ENCODE results near the gene OR4F6. TPM values are rescaled to one million over a fixed set of nuclear protein-coding genes. Genes with fewer than 3 reads are reported as not detected.
"Not testable (repeated sequence)": the region's sequence is repeated elsewhere in the genome, so short reads cannot be mapped to it uniquely, and the experiment has no call there.

The OR4F6 gene, protein sequence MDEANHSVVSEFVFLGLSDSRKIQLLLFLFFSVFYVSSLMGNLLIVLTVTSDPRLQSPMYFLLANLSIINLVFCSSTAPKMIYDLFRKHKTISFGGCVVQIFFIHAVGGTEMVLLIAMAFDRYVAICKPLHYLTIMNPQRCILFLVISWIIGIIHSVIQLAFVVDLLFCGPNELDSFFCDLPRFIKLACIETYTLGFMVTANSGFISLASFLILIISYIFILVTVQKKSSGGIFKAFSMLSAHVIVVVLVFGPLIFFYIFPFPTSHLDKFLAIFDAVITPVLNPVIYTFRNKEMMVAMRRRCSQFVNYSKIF
- total RNA-seq, result not detected

DNA sequence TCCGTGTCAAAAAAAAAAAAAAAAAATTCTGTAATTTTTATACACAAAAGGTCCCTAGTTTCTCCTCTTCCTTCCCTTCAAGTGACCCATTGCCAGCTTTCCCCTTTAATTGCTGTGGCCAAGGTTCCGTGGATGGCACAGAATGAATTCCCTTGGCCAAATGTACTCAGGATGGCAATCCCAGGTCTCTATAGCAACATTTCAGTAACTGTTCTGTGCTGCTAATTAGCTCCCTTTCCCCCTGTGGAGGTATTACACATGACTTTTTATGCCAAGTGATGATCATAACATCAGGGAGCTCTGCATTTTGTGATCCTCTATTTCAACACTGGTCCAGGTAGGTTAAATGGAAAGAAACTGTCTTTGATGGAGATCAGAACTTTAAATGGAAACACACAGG is at the start of gene OR4F6:
TSS of gene OR4F6 (plus strand) at position 301 of the 400 bp plus-strand sequence. CDS start 2,211 bp downstream, outside the sequence.
- Mint-ChIP-seq H3K27ac (no peak within 1 kb of the TSS), H3K36me3 (no peaks in the 10 kb centered on the region), H3K4me1 (ENCODE audit: low read depth in 2 of 2) (no peaks in the 10 kb centered on the region), H3K27me3 (peaks cover 29 to 32% of the 10 kb centered on the region in 2 donors), H3K9me3 (no peaks in the 10 kb centered on the region), H3K4me3 (no peak within 1 kb of the TSS)
- ATAC-seq, result no peak
- no peak for DNase-seq (ENCODE audit: low spot score)

DNA sequence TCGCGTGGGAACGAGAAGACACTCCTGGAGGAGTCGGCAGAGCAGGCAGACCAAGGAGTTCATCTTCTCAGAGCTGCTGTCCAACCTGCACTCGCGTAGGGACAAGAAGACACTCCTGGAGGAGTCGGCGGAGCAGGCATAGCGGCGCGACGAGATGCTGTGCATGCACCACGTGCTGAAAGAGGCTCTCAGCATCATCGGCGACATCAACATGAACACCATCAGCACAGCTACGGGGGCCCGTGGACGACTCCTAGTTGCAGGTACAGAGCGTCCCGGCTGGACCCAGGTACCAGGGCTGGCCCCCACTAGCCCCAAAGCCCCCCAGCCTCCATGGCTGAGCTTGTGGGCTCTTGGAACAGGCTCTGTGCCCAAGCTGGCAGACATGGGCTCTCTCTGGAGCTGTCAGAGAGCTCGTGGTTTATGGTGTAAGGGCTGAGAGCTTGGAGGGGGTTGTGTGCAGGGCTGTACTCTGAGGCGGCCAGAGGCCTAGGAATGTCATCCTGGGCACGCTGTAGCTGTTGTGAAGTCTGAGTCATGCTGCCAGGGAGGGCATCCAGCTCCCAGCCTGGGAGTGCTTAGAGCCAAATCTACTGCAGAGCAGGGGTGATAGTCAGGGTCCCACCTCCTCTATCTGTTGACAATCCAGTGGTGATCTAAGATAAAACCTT is 38.5 kb upstream of the OR4F6 start:
- not testable (repeated sequence) for H3K36me3 Mint-ChIP-seq; DNase-seq (ENCODE audit: low spot score); H3K9me3 Mint-ChIP-seq

DNA sequence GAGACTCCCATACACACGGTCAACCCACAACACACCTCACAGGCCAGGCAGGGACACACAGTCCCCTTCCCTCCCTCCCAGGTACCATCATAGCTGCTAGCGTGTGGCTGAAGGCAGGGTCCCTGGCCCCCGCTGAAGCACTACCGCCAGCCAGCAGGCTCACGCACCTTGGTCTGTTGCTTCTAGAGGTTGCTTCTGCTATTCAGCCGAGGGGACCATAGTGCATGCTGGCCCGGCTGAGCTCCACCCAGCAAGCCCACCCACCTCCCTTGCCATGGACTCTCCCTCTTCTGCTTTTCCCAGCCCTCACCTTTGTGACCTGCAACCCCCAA is 38.0 kb upstream of the OR4F6 start:
- H3K9me3 Mint-ChIP-seq; ATAC-seq; H3K4me1 Mint-ChIP-seq (ENCODE audit: low read depth in 2 of 2); DNase-seq (ENCODE audit: low spot score); H3K36me3 Mint-ChIP-seq; H3K27me3 Mint-ChIP-seq; H3K4me3 Mint-ChIP-seq; H3K27ac Mint-ChIP-seq: not testable (repeated sequence)

More for the DNA sequence above, 38.5 kb upstream of the OR4F6 start:
- H3K4me1 Mint-ChIP-seq (ENCODE audit: low read depth in 2 of 2); H3K4me3 Mint-ChIP-seq; H3K27ac Mint-ChIP-seq; ATAC-seq; H3K27me3 Mint-ChIP-seq: not testable (repeated sequence)

DNA sequence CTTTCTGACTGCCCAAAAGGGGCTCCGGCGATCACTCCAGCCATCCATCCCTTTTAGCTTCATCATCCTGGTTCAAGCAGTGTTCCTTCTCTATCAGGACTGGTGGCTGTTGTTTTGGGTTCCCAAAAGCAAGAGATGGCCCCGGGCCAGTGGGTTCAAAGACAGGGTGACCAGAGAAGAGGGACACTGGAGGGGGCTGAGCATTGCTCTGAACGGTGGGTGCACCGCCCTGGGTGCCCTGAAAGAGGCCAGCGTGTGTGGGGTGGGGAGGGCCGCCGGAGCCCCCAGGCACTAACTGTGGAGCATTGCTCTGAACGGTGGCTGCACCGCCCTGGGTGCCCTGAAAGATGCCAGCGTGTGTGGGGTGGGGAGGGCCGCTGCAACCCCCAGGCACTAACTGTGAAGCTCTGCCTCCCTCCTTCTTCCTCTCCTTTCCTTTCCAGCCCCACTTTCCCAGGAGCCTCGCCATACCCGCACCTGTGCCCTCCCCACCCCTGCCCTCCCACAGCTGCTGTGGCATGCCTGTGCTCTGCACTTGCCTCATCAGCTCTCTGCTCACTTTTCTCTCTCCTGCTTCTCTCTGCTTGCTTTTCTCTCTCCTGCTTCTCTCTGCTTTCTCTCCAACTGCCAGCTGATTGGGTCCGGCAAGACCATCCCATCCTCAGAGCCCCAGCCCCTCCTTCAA is 37.4 kb upstream of the OR4F6 start:
- Mint-ChIP-seq H3K4me1 (ENCODE audit: low read depth in 2 of 2) (no peaks in the 10 kb centered on the region), H3K27ac (no peak overlapping the region), H3K36me3 (no peaks in the 10 kb centered on the region), H3K27me3 (no peaks in the 10 kb centered on the region), H3K9me3 (no peaks in the 10 kb centered on the region), H3K4me3 (no peak overlapping the region)
- DNase-seq (ENCODE audit: low spot score) (no peak), ATAC-seq (no peak)

DNA sequence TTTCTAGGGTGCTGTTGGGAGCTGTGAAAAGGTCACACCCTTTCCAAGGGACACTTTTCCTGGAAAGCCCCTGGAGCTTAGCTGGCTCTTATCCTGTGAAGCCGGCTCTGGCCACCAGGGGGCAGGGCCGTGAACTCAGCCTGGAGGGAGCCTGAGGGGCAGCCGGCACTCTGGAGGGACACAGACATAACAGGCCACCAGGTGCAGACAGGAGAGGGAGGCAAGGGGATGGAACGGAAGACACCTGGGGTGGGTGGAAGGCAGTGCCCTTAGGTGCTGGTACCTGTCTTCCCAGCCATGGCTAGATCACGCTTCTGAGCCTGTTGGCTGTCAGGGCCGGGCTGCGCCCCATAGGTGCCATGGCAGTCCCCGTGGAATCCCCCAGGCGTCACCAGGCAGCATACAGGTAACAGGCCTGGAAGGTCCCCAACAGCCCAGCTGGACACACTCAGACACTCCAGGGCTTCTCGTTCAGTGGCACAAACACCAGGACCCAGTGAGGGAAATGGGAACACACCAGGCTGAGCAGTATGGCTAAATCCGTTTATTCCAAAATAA is 36.1 kb upstream of the OR4F6 start:
- not testable (repeated sequence) for ATAC-seq; DNase-seq (ENCODE audit: low spot score); H3K4me3 Mint-ChIP-seq; H3K27me3 Mint-ChIP-seq; H3K9me3 Mint-ChIP-seq; H3K27ac Mint-ChIP-seq; H3K4me1 Mint-ChIP-seq (ENCODE audit: low read depth in 2 of 2); H3K36me3 Mint-ChIP-seq

DNA sequence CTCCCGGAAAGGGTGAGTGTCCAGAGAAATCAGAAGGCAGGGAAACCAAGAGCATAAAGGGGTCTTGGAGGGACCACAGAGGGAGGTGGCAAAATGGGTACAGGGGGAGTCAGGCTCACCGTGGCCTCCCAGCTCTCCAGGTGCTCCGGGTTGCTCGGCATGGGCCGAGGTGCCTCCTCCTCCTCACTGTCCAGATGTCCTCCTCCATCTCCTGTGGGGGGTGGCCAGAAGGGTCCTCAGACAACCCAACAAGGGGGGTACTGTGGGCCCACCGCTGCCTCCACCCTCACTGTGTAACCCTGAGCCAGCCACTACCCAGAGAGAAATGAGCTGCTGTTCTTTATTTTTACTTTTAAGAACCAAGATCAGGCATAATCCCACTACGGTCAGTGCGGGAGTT is 30.4 kb upstream of the OR4F6 start:
- no peaks in the 10 kb centered on the region for H3K4me1 Mint-ChIP-seq (ENCODE audit: low read depth in 2 of 2)
- no peaks in the 10 kb centered on the region for H3K27me3 Mint-ChIP-seq
- no peak for DNase-seq (ENCODE audit: low spot score)
- no peak overlapping the region for H3K27ac Mint-ChIP-seq
- H3K9me3 Mint-ChIP-seq, result no peaks in the 10 kb centered on the region
- no peak overlapping the region for H3K4me3 Mint-ChIP-seq
- no peaks in the 10 kb centered on the region for H3K36me3 Mint-ChIP-seq
- ATAC-seq, result no peak

DNA sequence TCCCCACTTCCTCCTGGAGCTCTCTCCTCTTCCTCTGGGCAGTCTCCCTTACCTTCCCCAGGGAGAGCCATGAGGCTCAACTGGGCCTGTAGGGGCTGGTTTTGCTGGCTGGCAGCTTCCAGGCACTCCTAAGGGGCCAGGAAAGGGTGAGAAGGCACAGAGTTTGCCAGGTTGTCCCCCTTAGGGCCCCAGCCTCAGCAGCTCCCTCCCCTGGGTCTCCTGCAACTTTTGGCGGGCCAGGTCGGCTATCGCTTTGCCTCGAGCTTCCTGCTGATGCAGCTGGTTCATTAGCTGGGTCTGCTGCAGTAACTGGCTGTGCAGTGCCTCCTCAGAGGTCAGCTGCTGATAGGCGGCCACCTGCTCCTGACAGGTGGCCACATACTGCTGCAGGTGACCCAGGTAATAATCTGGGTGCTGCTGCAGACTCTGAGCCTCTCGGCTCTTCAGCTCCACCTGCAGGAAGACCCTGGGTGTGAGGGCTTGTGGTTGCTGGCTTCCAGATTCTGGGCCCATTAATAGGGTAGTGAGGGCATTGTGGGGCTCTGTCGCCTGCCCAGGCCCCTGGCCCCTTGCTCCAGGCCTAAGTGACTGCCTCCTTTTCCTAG is 29.7 kb upstream of the OR4F6 start:
- Mint-ChIP-seq H3K27me3 (no peaks in the 10 kb centered on the region), H3K9me3 (no peaks in the 10 kb centered on the region), H3K4me3 (no peak overlapping the region), H3K27ac (no peak overlapping the region), H3K36me3 (no peaks in the 10 kb centered on the region), H3K4me1 (ENCODE audit: low read depth in 2 of 2) (no peaks in the 10 kb centered on the region)
- ATAC-seq (no peak), DNase-seq (ENCODE audit: low spot score) (no peak)

DNA sequence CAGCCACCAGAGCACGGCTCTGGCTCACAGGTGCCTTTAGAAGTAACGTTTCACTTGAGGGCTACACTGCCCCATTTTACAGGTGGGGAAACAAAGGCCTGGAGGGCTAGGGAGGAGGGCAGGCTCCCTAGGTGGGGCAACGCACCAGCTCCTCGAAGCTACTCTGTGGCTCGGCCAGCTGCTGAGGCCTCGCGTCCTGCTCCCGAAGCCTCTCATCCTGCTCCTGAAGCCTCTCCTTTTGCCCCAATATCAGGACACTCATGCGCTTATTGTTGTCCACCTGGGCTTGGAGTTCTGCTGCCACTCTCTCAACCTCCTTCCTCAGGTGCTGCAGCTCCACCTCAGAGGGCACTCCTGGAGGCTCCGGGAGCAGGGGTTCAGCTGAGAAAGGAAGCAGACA is 28.2 kb upstream of the OR4F6 start:
- Mint-ChIP-seq H3K27me3 (no peaks in the 10 kb centered on the region), H3K27ac (no peak overlapping the region), H3K4me3 (no peak overlapping the region), H3K9me3 (no peaks in the 10 kb centered on the region), H3K36me3 (no peaks in the 10 kb centered on the region), H3K4me1 (ENCODE audit: low read depth in 2 of 2) (peaks cover 0 to 3% of the 10 kb centered on the region in 2 donors)
- ATAC-seq (no peak), DNase-seq (ENCODE audit: low spot score) (no peak)

DNA sequence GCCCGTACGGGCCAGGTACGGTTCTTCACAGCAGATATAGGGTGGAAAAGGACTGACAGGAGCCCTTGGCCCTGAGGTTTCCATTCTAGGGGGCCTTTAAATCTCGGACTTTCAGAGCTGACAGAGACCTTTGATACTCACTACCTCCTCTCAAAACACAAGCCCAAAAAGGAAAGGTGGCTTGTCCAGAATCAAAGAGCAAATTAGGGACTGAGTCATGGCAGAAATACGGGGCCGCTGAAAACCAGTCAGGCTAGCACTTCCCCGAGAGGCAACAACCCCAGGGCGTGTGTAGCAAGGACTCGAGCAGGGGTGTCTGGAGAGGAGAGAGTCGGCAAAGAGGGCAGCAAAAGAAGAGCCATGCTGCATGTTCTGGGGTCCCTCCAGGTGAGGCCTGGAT is 24.7 kb upstream of the OR4F6 start:
- not testable (repeated sequence) for DNase-seq (ENCODE audit: low spot score); H3K4me3 Mint-ChIP-seq; H3K27me3 Mint-ChIP-seq; H3K9me3 Mint-ChIP-seq; H3K36me3 Mint-ChIP-seq; H3K27ac Mint-ChIP-seq; ATAC-seq; H3K4me1 Mint-ChIP-seq (ENCODE audit: low read depth in 2 of 2)

DNA sequence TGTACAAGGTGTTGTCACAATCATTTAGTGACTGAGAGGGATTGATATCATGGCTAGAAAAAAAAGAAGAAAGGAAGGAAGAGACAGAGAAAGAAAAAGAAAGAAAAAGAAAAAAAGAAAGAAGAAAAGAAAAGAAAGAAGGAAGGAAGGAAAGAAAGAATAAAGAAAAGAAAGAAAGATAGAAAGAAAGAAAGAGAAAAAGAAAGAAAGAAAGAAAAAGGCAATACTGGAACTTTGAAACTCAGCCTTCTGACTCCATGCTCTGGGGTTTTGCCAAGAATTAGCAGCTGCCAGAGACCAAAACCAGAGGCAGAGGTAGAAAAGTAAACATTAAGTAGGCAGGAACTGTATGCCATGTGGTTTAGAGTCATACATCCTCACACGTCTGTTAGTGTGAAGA is 23.1 kb upstream of the OR4F6 start:
- H3K4me3 Mint-ChIP-seq, result not testable (repeated sequence)

DNA sequence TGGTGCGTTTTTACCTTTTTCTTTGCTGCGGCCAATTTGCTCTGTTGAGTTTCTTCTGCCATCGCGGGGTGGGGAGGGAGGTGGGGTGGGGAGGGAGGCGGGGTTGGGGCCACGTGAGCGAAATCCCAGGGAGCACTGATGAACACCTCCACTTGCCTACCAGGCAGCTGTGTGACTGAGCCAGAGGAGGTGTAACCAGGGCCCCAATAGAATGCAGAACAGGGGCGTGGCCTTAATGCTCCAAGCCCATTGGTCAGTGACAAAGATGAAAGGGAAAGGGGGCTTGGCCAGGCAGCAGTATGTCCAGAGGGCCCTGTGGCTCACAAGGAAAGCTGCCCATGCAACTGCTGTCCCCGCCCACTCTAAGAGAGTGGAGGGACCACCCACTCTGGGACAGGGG is 21.4 kb upstream of the OR4F6 start:
- H3K36me3 Mint-ChIP-seq, result no peaks in the 10 kb centered on the region
- no peaks in the 10 kb centered on the region for H3K9me3 Mint-ChIP-seq
- no peak overlapping the region for H3K4me3 Mint-ChIP-seq

More for the DNA sequence above, 23.1 kb upstream of the OR4F6 start:
- H3K27ac Mint-ChIP-seq; H3K4me1 Mint-ChIP-seq (ENCODE audit: low read depth in 2 of 2); DNase-seq (ENCODE audit: low spot score); ATAC-seq; H3K36me3 Mint-ChIP-seq; H3K9me3 Mint-ChIP-seq: not testable (repeated sequence)
- peaks cover 7 to 21% of the 10 kb centered on the region in 2 donors for H3K27me3 Mint-ChIP-seq

DNA sequence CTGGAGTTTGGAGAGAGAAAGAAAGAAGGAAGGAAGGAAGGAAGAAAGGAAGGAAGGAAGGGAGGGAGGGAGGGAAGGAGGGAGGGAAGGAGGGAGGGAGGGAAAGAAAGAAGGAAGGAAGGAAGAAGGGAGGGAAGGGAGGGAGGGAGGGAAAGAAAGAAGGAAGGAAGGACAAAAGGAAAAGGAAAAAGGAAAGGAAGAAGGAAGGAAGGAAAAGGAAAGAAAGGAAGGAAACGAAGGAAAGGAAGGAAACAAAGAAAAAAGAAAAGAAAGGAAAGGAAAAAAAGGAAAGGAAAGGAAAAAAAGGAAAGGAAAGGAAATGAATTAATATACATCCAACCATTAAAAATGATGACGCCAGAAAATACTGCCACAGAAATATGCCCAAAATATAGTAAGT is 18.7 kb upstream of the OR4F6 start:
- Mint-ChIP-seq H3K4me1 (ENCODE audit: low read depth in 2 of 2) (peaks cover 0 to 5% of the 10 kb centered on the region in 2 donors), H3K36me3 (no peaks in the 10 kb centered on the region), H3K4me3 (no peak overlapping the region), H3K27me3 (peaks cover 16 to 35% of the 10 kb centered on the region in 2 donors), H3K9me3 (no peaks in the 10 kb centered on the region), H3K27ac (no peak overlapping the region)
- ATAC-seq, result no peak
- no peak for DNase-seq (ENCODE audit: low spot score)

More for the DNA sequence above, 21.4 kb upstream of the OR4F6 start:
- Mint-ChIP-seq H3K27ac (no peak overlapping the region), H3K27me3 (peaks cover 12 to 35% of the 10 kb centered on the region in 2 donors), H3K4me1 (ENCODE audit: low read depth in 2 of 2) (peaks cover 0 to 5% of the 10 kb centered on the region in 2 donors)
- DNase-seq (ENCODE audit: low spot score) (no peak), ATAC-seq (no peak)

DNA sequence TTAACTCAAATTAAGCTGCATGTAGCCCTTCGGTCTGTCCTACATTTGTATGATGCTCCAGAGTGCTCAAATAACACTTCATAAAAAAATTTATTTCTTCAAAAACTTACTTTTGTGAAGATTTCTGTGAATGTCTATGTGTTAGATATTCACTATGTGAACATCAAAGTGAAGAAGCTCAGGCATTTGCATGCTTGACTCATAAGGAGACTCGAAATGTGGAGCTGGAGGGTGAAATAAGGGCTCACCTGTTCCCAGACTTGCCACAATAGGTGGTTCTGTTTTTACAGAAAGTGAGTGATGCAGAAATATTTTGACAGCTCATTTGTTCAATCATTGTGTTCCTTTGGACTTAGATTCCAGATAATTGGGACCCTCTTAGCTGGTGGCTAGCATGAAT is 16.9 kb upstream of the OR4F6 start:
- not testable (repeated sequence) for H3K36me3 Mint-ChIP-seq; H3K9me3 Mint-ChIP-seq; ATAC-seq; H3K4me3 Mint-ChIP-seq; H3K27ac Mint-ChIP-seq; DNase-seq (ENCODE audit: low spot score); H3K4me1 Mint-ChIP-seq (ENCODE audit: low read depth in 2 of 2)
- H3K27me3 Mint-ChIP-seq, result peaks cover 14 to 27% of the 10 kb centered on the region in 2 donors

DNA sequence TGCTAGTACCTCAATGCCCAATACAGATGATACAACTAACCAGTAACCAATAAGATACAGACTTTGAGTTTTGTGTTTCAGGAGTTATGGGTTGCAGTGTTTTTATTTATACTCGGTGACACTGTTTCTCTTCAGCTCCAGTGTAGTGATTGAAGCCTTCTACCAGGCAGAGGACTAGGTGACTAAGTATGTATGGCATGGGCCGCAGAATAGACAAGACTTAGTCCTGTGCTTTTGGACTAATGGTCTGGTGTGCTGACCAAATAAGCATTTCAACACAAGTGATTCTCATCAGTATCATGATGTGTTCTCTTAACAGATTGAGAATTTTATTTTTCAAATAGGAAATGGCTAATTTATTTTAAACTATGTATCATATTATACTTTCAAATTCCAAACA is 15.3 kb upstream of the OR4F6 start:
- H3K4me1 Mint-ChIP-seq (ENCODE audit: low read depth in 2 of 2); ATAC-seq; H3K4me3 Mint-ChIP-seq: not testable (repeated sequence)

More for the DNA sequence above, 15.3 kb upstream of the OR4F6 start:
- DNase-seq (ENCODE audit: low spot score); H3K9me3 Mint-ChIP-seq; H3K36me3 Mint-ChIP-seq; H3K27ac Mint-ChIP-seq: not testable (repeated sequence)
- peaks cover 14 to 27% of the 10 kb centered on the region in 2 donors for H3K27me3 Mint-ChIP-seq
